Stimulated activated CD8-positive, alpha-beta memory T cell treated with anti-CD3 and anti-CD28 coated beads, Interleukin-7, amount 100 ng/mL, for 48 hours (primary cell): Measurements from ENCODE around the gene DNAH3.
"Not testable (repeated sequence)": the region's sequence is repeated elsewhere in the genome, so short reads cannot be mapped to it uniquely, and the experiment has no call there.

Experiments used
- DNase-seq, 2 donors: peaks; one replicate each; pipeline ENCODE4 v3.0.0-alpha.2; 2020; ENCODE audit warnings: low read depth in 1 of 2; ENCODE audit errors: extremely low read depth in 1 of 2

Gene DNAH3, protein sequence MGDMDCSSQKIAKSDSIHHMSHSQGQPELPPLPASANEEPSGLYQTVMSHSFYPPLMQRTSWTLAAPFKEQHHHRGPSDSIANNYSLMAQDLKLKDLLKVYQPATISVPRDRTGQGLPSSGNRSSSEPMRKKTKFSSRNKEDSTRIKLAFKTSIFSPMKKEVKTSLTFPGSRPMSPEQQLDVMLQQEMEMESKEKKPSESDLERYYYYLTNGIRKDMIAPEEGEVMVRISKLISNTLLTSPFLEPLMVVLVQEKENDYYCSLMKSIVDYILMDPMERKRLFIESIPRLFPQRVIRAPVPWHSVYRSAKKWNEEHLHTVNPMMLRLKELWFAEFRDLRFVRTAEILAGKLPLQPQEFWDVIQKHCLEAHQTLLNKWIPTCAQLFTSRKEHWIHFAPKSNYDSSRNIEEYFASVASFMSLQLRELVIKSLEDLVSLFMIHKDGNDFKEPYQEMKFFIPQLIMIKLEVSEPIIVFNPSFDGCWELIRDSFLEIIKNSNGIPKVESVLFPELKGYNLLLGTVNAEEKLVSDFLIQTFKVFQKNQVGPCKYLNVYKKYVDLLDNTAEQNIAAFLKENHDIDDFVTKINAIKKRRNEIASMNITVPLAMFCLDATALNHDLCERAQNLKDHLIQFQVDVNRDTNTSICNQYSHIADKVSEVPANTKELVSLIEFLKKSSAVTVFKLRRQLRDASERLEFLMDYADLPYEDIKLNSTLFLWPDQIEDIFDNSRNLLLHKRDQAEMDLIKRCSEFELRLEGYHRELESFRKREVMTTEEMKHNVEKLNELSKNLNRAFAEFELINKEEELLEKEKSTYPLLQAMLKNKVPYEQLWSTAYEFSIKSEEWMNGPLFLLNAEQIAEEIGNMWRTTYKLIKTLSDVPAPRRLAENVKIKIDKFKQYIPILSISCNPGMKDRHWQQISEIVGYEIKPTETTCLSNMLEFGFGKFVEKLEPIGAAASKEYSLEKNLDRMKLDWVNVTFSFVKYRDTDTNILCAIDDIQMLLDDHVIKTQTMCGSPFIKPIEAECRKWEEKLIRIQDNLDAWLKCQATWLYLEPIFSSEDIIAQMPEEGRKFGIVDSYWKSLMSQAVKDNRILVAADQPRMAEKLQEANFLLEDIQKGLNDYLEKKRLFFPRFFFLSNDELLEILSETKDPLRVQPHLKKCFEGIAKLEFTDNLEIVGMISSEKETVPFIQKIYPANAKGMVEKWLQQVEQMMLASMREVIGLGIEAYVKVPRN (N-terminal part only)

DNA sequence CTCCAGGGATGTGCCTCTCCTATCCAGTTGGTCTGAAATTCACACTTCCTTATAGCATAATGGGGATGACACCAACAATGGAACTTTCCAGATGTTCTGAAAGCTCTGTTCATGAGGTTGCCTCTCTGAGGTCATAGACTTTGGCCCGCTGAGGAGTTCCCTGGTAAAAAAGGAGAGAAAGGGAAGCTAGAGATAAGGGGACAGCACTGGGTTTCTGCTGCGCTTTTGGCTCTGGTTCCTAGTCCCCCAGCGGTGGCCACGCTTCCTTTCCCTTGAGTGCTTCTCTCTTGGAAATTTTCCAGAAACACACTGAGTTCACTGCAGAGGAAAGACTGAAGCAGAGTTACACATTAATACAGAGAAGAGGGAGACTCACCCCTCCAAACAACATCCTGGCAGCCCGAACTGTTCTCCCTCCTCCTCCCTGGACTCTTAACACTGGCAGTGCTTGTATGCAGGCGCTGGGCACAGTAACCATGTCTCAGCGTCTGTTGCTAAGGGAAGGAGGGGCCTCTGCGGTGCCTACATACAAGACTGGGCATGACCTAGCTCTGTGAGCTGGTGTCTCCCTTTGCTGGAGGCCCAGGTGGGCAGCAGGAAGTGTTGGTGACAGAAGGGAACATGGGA lies at the start of gene DNAH3:
Gene DNAH3, minus strand, starts transcription at position 472 of the 627 bp plus-strand sequence. CDS start 527 bp downstream, outside the sequence.
- no peak for DNase-seq

DNA sequence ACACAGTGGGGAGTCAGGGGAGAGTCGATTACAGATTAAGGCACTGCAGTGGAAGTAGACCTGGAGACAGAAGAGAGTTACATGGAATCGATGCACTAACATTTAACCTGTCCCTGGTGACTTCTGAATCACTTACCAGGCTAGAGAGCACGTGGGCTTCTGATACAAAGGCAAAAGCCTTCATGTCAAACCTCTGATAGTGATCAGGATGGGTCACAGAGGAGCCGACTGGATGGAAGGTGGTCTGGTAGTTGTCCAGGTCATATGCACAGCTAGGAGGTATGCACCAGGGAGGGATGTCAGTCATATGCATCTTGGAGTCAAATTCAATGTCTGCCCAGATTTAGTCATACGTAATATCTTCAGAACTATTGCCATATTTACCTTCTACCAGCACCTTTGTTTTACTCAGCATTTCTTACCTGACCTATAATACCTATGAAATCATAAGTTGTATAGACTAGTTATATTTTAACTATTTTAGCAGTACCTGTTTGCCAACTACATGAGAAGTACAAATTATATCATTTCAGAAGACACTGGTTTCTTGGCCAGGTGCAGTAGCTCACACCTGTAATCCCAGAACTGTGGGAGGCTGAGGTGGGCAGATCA lies 49.1 kb upstream of the DNAH3 start:
- no peak for DNase-seq

DNA sequence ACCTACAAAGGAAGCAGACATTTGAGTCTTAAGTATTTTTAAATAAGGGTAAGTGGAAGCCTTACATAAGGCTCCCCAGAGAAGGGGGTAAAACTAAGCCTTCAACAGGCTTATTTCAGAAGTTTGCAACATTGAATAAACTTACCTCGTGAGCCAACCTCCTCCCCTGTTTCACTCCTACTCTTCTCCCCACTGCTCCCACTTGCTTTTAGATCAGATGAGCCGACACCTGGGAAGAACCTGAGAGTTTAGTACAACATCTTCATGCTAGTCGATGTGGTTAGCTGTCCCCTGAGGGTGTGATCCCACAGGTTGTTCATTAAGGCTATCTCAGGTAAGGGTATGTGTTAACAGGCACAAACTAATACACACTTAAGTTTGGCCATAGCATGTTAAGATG lies 47.0 kb upstream of the DNAH3 start:
- DNase-seq, result no peak

DNA sequence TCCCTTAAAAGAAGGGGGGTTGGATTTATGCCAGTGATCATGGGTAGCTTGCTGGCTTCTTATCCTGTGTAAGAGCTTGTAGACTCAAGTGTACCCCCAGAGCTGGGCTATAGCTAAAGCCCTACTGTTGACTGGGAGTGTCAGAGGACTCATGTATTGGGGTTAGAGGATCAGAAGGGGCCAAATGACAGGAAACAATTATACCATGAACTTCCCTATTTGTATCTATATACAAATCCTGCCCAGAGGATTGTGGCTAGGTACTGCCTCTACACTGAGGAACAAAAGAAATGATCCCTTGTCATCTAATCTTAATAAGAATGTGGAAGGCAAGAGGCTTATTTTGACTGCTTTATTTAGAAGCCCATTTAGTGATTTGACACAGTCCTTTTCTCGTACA lies 46.5 kb upstream of the DNAH3 start:
- DNase-seq, result no peak

DNA sequence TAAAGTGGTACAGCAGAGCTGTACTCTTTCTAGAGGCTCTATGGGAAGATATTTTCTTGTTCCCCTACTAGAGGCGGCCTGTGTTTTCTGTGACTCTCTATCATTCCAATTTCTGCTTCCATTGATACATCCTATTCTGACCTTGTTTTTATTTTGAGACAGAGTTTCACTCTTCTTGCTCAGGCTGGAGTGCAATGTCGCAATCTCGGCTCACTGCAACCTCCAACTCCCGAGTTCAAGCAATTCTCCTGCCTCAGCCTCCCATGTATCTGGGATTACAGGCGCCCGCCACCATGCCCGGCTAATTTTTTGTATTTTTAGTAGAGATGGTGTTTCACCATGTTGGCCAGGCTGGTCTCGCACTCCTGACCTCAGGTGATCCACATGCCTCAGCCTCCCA lies 44.7 kb upstream of the DNAH3 start:
- not testable (repeated sequence) for DNase-seq

DNA sequence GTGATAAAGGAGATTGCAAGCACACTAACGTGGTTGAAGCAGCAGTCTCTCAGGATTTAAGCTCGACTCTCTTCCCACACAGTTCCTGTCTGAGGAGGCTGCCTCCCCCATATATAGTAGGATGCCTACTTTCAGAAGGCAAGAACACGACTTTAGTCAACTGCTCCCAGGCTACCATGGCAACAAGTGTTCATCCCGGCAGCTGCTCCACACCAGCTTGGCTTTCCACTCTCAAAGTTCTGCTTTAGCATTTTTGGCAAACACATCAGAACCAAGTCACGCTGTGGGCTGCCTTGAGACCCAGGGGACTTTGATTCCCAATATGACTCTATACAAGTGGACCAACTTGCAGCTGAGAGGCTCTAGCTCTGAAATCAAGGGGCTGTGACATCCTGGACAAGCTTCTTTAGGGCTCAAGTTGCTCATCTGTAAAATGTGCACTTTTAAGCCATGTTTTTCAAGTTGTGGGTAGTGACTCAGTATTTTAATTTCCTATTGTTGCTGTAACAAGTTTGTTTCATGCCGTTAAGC lies 44.2 kb upstream of the DNAH3 start:
- DNase-seq, result no peak

DNA sequence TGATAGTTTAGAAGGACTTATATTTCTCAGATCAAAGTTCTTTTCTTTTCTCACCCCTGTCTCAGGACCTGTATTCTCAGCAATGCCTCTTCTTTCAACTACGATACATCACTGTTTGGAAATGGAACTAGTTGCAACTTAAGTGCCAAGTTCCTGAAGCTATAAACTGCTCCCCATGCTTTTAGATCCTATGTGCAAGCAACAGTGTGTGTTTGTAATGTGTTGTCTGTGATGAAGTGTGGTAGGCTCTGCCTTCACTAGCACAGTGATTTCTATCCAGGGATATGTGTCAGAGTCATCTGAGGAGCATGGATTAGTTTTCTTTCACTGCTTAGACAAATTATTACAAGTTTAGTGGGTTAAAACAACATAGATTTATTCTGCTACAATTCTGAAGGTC lies 42.3 kb upstream of the DNAH3 start:
- no peak for DNase-seq

DNA sequence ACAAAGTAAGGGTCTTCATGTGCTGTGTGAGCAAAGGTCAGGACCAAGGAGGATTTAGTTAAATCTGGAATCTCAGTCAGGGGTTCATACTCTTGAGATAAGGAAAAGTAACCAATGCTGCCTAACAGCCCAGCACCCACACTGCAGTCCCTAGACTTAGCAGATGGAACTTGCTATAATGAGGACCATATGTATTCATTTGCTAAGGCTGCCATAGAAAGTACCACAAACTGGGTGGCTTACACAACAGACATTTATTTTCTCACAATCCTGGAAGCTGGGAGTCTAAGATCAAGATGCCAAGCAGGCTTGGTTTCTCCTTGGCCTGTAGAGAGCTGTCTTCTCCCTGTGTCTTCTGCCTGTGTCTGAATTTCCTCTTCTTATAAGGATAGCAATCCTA lies 40.0 kb upstream of the DNAH3 start:
- DNase-seq, result no peak

DNA sequence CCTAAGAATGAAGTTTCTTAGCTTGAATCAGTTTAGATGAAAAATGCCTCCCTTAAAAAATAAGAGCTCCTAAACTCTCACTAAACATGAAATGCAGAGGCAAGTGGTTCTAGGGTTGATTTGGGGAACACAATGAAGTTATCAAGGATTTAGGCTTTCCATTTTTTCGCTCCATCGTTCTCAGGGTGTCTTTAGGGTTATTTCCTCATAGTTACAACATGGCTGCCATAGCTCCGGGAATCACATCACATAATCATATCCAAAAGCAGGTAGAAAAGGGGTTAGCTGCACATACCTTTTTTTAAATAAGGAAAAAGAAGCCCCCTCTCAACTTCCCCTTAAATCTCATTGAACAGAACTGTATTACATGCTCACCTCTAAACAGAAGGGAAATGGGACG lies 39.4 kb upstream of the DNAH3 start:
- DNase-seq, result no peak

DNA sequence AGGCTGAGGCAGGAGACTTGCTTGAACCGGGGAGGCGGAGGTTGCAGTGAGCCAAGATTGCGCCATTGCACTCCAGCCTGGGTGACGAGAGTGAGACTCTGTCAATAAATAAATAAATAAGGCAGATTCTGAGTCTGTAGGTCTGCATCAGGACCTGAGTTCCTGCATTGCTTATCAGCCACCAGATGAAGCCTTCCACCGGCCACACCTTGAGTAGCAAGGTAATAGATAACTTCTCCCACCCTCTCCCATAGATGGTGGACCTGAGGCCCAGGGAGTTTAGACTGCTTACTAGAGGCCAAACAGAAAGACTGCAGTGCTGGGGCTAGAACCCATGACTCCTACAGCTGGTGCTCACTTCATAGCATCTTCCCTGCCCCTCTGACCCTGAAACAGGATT lies 38.7 kb upstream of the DNAH3 start:
- DNase-seq, result no peak

DNA sequence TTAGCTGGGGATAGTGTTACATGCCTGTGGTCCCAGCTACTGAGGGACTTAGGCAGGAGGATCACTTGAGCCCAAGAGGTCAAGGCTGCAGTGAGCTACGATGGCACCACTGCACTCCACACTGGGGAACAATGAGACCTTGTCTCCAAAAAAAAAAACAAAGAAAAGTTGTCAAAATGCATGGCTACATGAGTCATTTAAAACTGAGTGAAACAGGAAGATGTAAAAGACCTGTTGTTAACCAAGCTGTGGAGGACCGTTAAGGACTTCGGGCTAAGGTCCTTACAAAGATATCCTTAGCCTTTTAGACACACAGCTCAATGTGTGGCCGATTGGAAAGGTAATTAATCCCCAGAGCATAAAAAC lies 35.7 kb upstream of the DNAH3 start:
- no peak for DNase-seq

DNA sequence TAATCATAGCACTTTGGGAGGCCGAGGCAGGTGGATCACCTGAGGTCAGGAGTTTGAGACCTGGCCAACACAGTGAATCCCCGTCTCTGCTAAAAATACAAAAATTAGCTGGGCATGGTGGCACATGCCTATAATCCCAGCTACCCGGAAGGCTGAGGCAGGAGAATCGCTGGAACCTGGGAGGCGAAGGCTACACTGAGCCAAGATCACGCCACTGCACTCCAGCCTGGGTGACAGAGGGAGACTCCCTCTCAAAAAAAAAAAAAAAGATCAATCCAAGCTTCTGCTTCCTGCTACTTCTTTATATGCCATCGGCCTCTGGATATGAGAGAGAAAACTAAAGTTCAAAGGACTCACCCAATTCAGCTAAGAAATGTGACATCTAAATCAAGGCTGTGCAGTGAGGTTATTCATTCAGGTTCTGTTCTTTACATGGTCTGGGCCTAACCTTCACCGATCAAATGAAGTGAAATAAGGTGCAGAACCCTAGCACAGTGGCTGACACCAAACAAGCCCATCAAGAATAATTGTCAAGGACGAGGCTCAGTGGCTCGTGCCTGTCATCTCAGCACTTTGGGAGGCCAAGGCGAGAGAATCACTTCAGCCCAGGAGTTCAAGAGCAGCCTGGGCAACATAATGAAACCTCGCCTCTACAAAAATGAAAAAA lies 35.1 kb upstream of the DNAH3 start:
- no peak for DNase-seq

DNA sequence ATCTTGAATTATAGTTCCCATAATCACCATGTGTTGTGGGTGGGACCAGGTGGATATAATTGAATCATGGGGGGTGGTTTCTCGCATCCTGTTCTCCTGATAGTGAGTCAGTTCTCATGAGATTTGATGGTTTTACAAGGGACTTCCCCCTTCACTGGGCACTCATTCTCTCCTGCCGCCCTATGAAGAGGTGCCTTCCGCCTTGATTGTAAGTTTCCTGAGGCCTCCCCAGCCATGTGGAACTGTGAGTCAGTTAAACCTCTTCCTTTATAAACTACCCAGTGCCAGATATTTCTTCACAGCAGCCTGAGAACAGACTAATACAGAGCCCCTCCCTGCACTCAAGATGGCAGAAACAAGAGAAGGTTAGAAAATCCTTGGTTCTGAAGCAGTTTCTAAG lies 34.2 kb upstream of the DNAH3 start:
- peak in 1 of 2 donors; percentile 12 for DNase-seq

DNA sequence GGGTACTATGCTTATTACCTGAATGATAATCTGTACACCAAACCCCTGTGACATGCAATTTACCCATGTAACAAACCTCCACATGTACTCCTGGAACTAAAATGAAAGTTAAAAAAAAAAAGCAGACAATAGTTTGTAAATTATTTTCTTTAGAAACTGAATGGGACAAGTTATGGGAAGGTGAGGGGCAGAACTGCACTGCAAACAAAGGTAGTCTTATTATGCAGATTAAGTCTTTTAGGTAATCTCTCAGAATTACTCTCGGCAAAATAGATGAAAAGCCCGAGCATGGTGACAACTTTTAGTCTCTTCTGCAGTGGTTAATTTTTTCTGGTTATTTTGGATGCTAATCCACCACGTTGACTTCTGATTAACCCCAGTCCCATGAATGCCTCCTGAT lies 33.3 kb upstream of the DNAH3 start:
- no peak for DNase-seq

DNA sequence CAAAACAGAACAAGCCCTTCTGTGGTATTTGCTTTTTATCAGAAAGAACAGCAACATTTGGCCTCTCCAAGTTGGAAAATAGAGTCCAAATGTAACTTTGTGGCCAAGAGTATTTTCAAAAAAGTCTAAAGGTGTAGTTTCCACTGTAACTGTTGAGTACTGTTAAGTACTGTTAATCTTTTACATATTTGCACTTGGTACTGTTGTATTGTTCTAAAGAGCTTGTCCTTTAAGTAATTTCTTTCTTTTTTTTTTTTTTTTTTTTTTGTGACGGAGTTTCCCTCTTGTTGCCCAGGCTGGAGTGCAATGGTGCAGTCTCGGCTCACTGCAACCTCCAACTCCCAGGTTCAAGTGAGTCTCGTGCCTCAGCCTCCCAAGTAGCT lies 29.3 kb upstream of the DNAH3 start:
- no peak for DNase-seq

DNA sequence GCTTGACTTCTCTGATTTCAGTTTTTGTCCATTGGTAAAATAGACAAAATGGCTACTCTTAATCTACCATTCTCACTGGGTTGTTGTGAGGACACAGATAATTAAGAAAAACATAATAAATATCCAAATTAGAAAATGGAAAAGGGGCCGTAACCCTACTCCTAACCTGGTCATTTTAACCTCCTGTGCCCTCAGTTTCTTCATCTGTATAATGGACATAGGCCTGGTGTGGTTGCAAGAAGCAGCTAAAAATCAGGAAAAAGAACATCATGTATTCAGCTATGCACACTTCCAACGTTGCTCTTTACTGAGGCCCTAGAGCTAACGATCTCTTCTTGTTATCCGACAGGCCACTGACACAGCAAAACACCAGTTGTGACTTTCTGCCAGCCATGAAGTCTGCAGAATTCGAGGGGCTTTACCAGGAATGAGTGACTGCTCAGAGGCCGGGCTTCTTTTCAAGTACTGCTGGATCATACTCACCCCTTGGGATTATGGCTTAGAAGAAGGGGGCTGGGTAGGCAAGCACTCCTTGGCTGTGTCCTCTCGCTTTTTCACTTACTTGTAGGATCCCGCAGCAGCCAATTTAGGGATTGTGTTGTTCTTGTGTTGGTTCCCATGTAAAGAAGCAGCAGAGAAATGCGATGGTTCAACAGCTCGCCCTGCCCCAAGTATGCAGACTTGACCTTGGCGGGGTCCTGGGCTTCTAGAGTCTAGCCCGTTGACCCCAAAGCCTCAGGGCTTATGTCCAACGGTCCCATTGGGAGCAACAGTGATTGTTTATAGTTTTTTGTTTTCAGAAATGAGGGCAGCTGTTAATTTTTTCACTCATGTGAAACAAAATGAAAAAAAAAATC lies 28.7 kb upstream of the DNAH3 start:
- no peak for DNase-seq

DNA sequence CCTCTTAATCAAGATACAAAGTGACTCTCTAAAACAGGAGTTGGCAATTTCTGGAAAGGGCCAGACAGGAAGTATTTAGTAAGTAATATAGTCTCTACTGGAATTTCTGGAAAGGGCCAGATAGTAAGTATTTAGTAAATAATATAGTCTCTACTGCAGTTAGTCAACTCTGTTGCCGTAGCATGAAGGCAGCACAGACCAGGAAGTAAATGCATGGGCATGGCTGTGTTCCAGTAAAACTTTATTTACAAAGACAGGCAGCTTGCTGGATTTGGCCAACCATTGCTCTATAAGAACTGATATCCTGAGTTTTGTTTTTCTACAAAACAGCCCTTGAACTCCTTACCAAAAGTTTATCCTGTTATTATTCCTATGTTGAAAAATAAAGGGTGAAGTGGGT lies 24.8 kb upstream of the DNAH3 start:
- DNase-seq, result no peak

DNA sequence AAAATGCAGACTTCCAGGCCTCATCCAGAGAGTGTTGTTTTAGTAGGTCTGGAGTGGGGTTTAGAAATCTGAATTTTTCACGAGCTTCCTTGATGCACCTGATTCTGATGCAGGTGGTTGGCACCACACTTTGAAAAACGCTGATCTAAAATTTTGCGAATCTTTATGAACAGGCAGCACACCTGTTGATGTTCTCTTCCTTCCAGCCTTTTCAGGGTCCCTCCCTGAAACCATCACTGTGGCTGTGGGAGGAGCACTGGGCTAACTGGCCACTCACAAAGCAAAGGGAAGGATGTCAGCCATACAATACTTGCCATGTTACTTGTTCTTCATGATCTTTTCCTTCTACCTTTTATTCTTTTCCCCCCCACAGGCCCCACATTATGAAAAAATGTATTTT lies 22.0 kb upstream of the DNAH3 start:
- DNase-seq, result no peak

DNA sequence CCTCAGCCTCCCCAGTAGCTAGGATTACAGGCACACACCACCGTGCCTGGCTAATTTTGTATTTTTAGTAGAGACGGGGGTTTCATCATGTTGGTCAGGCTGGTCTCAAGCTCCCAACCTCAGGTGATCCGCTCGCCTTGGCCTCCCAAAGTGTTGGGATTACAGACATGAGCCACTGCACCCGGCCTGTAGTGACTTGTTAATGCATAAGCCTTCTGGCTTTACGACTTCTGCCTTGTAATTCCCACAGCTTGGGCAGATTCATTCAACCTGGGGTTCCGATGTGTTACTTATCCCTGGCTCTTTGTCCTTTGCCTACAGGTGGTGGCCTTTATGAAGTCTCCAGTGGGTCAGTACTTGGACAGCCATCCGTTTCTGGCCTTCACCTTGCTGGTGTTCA lies 19.5 kb upstream of the DNAH3 start:
- not testable (repeated sequence) for DNase-seq
